ENCODE measurements around the gene RNF150. TPM values are rescaled to one million over a fixed set of nuclear protein-coding genes. Genes with fewer than 3 reads are reported as not detected.

RNF150 gene
- total and polyA plus RNA-seq, 2 of the 8 experiments (the other 6 are each of a cell fraction or from before 2014, with no cell fraction given): 3.4 to 4.8 TPM

- H4K20me1 ChIP-seq (replicated peaks in 1 of 2; ENCODE audit: control insufficient read depth in 1 of 2, insufficient read depth in 2 of 2, low read length in 2 of 2): no peaks in the 10 kb centered on the region
- H3K4me2 ChIP-seq (ENCODE audit: insufficient read depth in 1 of 2, low read depth in 2 of 2, low read length in 2 of 2): no peak overlapping the region
- no peak overlapping the region for H2BK15ac ChIP-seq (ENCODE audit: low read length)
- no peak overlapping the region for H2AFZ ChIP-seq (ENCODE audit: low read length)
- CTCF ChIA-PET (ENCODE audit: partially characterized antibody): no interaction called here
- POLR2A ChIA-PET (ENCODE audit: partially characterized antibody): no interaction called here
- no peaks in the 10 kb centered on the region for H3K9me3 ChIP-seq (ENCODE audit: insufficient read depth in 2 of 2, low read depth in 1 of 2, low read length in 1 of 2)
- no peak overlapping the region for H2BK5ac ChIP-seq (ENCODE audit: low read depth, low read length)
- no peak overlapping the region for H2BK20ac ChIP-seq (ENCODE audit: low read length)
- H3K36me3 ChIP-seq (ENCODE audit: control insufficient read depth in 2 of 4, insufficient read depth in 4 of 4, low read length in 3 of 4): no peaks in the 10 kb centered on the region
- no peaks in the 10 kb centered on the region for H3K79me1 ChIP-seq (ENCODE audit: low read depth, low read length)
- no peak overlapping the region for H3K18ac ChIP-seq (ENCODE audit: extremely low read depth, low read length)
- H4K8ac ChIP-seq (ENCODE audit: extremely low read depth, insufficient read depth, low read length): no peak overlapping the region
- 94% methylated on average over 5 of the region's 5 CpGs; no CpG with 5 or more reads in 1 of the 2 experiments for WGBS, 2 experiments (ENCODE audit: extremely low coverage in 1 of 2, insufficient coverage in 1 of 2, insufficient read length in 1 of 2, insufficient replicate concordance in 2 of 2, low coverage in 1 of 2, low lambda C conversion rate in 2 of 2, missing lambda C conversion rate in 1 of 2)
- no peak overlapping the region for H3K56ac ChIP-seq (replicated peaks; ENCODE audit: insufficient read length, low read depth, low read length)
- no peak overlapping the region for H3K27ac ChIP-seq (ENCODE audit: low read depth, low read length)
- no peaks in the 10 kb centered on the region for H3K23me2 ChIP-seq (ENCODE audit: low read depth, low read length)
- no peak overlapping the region for H2AK5ac ChIP-seq (ENCODE audit: low read depth, low read length)
- H4K5ac ChIP-seq (ENCODE audit: insufficient read length, low read depth, low read length): no peak overlapping the region
- H3K9ac ChIP-seq (replicated peaks in 1 of 4; ENCODE audit: extremely low read depth in 1 of 4, low read depth in 3 of 4, low read length in 3 of 4): no peak overlapping the region
- H2BK12ac ChIP-seq (ENCODE audit: low read depth, low read length): no peak overlapping the region
- H3K4me3 ChIP-seq (ENCODE audit: extremely low read depth in 1 of 4, insufficient read depth in 2 of 4, low read depth in 3 of 4, low read length in 4 of 4): no peak overlapping the region
- no peaks in the 10 kb centered on the region for H3K79me2 ChIP-seq (ENCODE audit: control insufficient read depth in 1 of 2, insufficient read depth in 2 of 2, low read length in 2 of 2)
- no peaks in the 10 kb centered on the region for H3K4me1 ChIP-seq (replicated peaks in 1 of 4; ENCODE audit: control insufficient read depth in 3 of 4, insufficient read depth in 4 of 4, low read length in 3 of 4)
- DNase-seq (ENCODE audit: low read depth in 1 of 2, low spot score in 2 of 2) (no peak), FAIRE-seq (no peak)
- H3K23ac ChIP-seq (ENCODE audit: insufficient read length): no peak overlapping the region
- no peak overlapping the region for H3K14ac ChIP-seq (ENCODE audit: insufficient read length)
- no peak overlapping the region for H3K4ac ChIP-seq (replicated peaks; ENCODE audit: insufficient read length, low read depth, low read length)
- H3K27me3 ChIP-seq (replicated peaks in 1 of 4; ENCODE audit: control insufficient read depth in 3 of 4, extremely low read depth in 1 of 4, insufficient read depth in 3 of 4, low read length in 3 of 4): no peaks in the 10 kb centered on the region
- H4K91ac ChIP-seq (replicated peaks; ENCODE audit: insufficient read length, low read length): no peak overlapping the region
- H2BK120ac ChIP-seq (replicated peaks; ENCODE audit: low read depth, low read length): no peak overlapping the region
- TF ChIP-seq TAF7 (optimal IDR thresholded peaks at IDR 0.05; ENCODE audit: borderline replicate concordance, low read depth, low read length) (no peak), EP300 (IDR thresholded peaks at IDR 0.05; ENCODE audit: borderline replicate concordance in 1 of 2, low read depth in 2 of 2, low read length in 2 of 2) (no peak), USF2 (IDR thresholded peaks at IDR 0.05; ENCODE audit: low read length) (no peak), KDM5A (IDR thresholded peaks at IDR 0.05; ENCODE audit: low read length) (no peak), PHF8 (conservative IDR thresholded peaks at IDR 0.05; ENCODE audit: low read depth, low read length) (no peak), TEAD4 (IDR thresholded peaks at IDR 0.05; ENCODE audit: low read depth, low read length) (no peak), TBP (IDR thresholded peaks at IDR 0.05; ENCODE audit: low read depth, low read length) (no peak), BRCA1 (IDR thresholded peaks at IDR 0.05; ENCODE audit: low read depth, low read length) (no peak), CHD1 (IDR thresholded peaks at IDR 0.05; ENCODE audit: low read depth, low read length) (no peak), HDAC2 (IDR thresholded peaks at IDR 0.05; ENCODE audit: borderline replicate concordance in 1 of 2, low read depth in 2 of 2, low read length in 2 of 2) (no peak), SP2 (IDR thresholded peaks at IDR 0.05; ENCODE audit: low read length) (no peak)
Observed at GRCh38 chr4:140982613-140983340, 150.5 kb downstream of the RNF150 start.

Data from H1 (cell line).